ENCODE data around the gene GRIA3. TPM values are rescaled to one million over a fixed set of nuclear protein-coding genes. Genes with fewer than 3 reads are reported as not detected.
A peak's percentile ranks its signal among the peaks of the same experiment; 100 is the strongest.

Gene GRIA3
- total and polyA plus RNA-seq, 4 donors, result 0.05 to 2.0 (median 0.37) TPM

- H3K9ac ChIP-seq (ENCODE audit: insufficient read depth in 1 of 2, low read length in 2 of 2), result no peak overlapping the region
- no peak overlapping the region for H3K4me3 ChIP-seq
- ATAC-seq (ENCODE audit: insufficient read depth, low FRiP score), result no peak
- peaks cover 0 to 2% (median 0%) of the 10 kb centered on the region in 4 donors for H3K9me3 ChIP-seq (ENCODE audit: control insufficient read depth in 4 of 4, insufficient read depth in 3 of 4, low read length in 3 of 4)
- H3K27me3 ChIP-seq (ENCODE audit: control insufficient read depth in 3 of 3, insufficient read depth in 3 of 3, low read length in 2 of 3), result peaks cover 0 to 2% (median 0%) of the 10 kb centered on the region in 3 donors
- peaks cover 0 to 8% (median 0%) of the 10 kb centered on the region in 5 donors for H3K4me1 ChIP-seq (ENCODE audit: control insufficient read depth in 5 of 5, insufficient read depth in 5 of 5, low read length in 5 of 5)
- 76 to 81% methylated on average over 2 of the region's 2 CpGs for WGBS, 2 donors
- TF ChIP-seq, protein P1, sequence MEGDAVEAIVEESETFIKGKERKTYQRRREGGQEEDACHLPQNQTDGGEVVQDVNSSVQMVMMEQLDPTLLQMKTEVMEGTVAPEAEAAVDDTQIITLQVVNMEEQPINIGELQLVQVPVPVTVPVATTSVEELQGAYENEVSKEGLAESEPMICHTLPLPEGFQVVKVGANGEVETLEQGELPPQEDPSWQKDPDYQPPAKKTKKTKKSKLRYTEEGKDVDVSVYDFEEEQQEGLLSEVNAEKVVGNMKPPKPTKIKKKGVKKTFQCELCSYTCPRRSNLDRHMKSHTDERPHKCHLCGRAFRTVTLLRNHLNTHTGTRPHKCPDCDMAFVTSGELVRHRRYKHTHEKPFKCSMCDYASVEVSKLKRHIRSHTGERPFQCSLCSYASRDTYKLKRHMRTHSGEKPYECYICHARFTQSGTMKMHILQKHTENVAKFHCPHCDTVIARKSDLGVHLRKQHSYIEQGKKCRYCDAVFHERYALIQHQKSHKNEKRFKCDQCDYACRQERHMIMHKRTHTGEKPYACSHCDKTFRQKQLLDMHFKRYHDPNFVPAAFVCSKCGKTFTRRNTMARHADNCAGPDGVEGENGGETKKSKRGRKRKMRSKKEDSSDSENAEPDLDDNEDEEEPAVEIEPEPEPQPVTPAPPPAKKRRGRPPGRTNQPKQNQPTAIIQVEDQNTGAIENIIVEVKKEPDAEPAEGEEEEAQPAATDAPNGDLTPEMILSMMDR (IDR thresholded peaks at IDR 0.05; ENCODE audit: control extremely low read depth, extremely low read depth), result no peak
- no peak for DNase-seq
- H3K36me3 ChIP-seq (ENCODE audit: control insufficient read depth in 4 of 4, insufficient read depth in 4 of 4, low read length in 4 of 4), result no peaks in the 10 kb centered on the region
- no peak overlapping the region for H3K27ac ChIP-seq (ENCODE audit: low read depth in 1 of 2, low read length in 1 of 2)
Observed at GRCh38 chrX:123217728-123218127, 33.6 kb downstream of the GRIA3 start.

- Histone ChIP-seq H3K4me1 (ENCODE audit: control insufficient read depth in 5 of 5, insufficient read depth in 5 of 5, low read length in 5 of 5) (peaks cover 0 to 8% (median 0%) of the 10 kb centered on the region in 5 donors), H3K36me3 (ENCODE audit: control insufficient read depth in 4 of 4, insufficient read depth in 4 of 4, low read length in 4 of 4) (no peaks in the 10 kb centered on the region), H3K4me3 (no peak overlapping the region), H3K27me3 (ENCODE audit: control insufficient read depth in 3 of 3, insufficient read depth in 3 of 3, low read length in 2 of 3) (peaks cover 0 to 2% (median 0%) of the 10 kb centered on the region in 3 donors), H3K9ac (ENCODE audit: insufficient read depth in 1 of 2, low read length in 2 of 2) (no peak overlapping the region), H3K27ac (ENCODE audit: low read depth in 1 of 2, low read length in 1 of 2) (no peak overlapping the region), H3K9me3 (ENCODE audit: control insufficient read depth in 4 of 4, insufficient read depth in 3 of 4, low read length in 3 of 4) (peaks cover 0 to 2% (median 0%) of the 10 kb centered on the region in 4 donors)
- DNase-seq, result peak in 1 of 3 donors; percentile 8
- no peak for ATAC-seq (ENCODE audit: insufficient read depth, low FRiP score)
- TF ChIP-seq, protein P1 (IDR thresholded peaks at IDR 0.05; ENCODE audit: control extremely low read depth, extremely low read depth), result no peak
- WGBS, 2 donors, result 46 to 66% methylated on average over 3 of the region's 3 CpGs
Observed at GRCh38 chrX:123219916-123220315, 35.8 kb downstream of the GRIA3 start.

DNA sequence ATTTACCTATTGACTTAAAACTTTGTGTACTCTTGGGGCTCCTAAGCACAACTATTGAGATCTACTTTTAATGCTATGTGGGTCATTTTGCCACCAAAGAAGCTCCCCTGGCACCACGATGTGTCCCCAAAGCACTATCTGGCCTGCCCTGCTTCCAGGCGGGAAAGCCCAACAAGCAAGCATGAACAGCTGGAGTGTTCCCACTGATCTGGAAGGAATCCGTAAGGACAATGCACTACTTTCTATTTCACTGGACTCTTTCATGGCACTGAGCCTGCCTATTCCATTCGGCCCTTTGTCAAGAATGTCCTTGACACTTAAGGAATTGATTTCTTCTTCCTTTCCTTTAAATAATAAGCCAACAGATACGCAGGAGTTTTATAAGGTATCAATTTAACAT, 38.8 kb downstream of the GRIA3 start:
- no peak overlapping the region for H3K4me3 ChIP-seq
- H3K36me3 ChIP-seq (ENCODE audit: control insufficient read depth in 4 of 4, insufficient read depth in 4 of 4, low read length in 4 of 4), result no peaks in the 10 kb centered on the region
- H3K9ac ChIP-seq (ENCODE audit: insufficient read depth in 1 of 2, low read length in 2 of 2), result no peak overlapping the region
- no peak for ATAC-seq (ENCODE audit: insufficient read depth, low FRiP score)
- TF ChIP-seq, protein P1 (IDR thresholded peaks at IDR 0.05; ENCODE audit: control extremely low read depth, extremely low read depth), result no peak
- H3K27ac ChIP-seq (ENCODE audit: low read depth in 1 of 2, low read length in 1 of 2), result no peak overlapping the region
- H3K9me3 ChIP-seq (ENCODE audit: control insufficient read depth in 4 of 4, insufficient read depth in 3 of 4, low read length in 3 of 4), result peaks cover 0 to 2% (median 0%) of the 10 kb centered on the region in 4 donors
- H3K4me1 ChIP-seq (ENCODE audit: control insufficient read depth in 5 of 5, insufficient read depth in 5 of 5, low read length in 5 of 5), result peaks cover 0 to 3% (median 0%) of the 10 kb centered on the region in 5 donors
- 63 to 85% methylated on average over 5 of the region's 5 CpGs for WGBS, 2 donors
- no peak for DNase-seq
- no peaks in the 10 kb centered on the region for H3K27me3 ChIP-seq (ENCODE audit: control insufficient read depth in 3 of 3, insufficient read depth in 3 of 3, low read length in 2 of 3)

DNA sequence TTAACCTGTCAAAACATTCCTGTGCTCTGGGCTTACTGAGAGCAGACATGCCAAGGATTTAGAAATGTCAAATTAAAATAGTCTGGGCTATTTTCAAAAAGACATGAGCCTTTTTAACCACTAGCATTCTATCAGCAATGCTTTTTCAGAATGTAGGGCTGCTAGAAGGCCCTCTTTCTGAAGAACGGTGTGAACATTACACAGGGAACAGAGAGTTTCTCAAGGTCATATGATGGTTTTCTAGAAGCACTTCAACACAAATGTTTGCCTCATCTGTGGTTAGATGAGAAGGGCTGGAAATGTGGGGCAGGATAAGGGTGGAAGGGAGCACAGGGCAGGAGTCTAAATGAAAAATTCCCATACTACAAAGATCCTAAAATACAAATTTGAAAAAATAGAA, 39.3 kb downstream of the GRIA3 start:
- Histone ChIP-seq H3K4me3 (no peak overlapping the region), H3K9ac (ENCODE audit: insufficient read depth in 1 of 2, low read length in 2 of 2) (no peak overlapping the region), H3K27ac (ENCODE audit: low read depth in 1 of 2, low read length in 1 of 2) (no peak overlapping the region), H3K27me3 (ENCODE audit: control insufficient read depth in 3 of 3, insufficient read depth in 3 of 3, low read length in 2 of 3) (no peaks in the 10 kb centered on the region), H3K4me1 (ENCODE audit: control insufficient read depth in 5 of 5, insufficient read depth in 5 of 5, low read length in 5 of 5) (peaks cover 0 to 3% (median 0%) of the 10 kb centered on the region in 5 donors), H3K36me3 (ENCODE audit: control insufficient read depth in 4 of 4, insufficient read depth in 4 of 4, low read length in 4 of 4) (no peaks in the 10 kb centered on the region), H3K9me3 (ENCODE audit: control insufficient read depth in 4 of 4, insufficient read depth in 3 of 4, low read length in 3 of 4) (peaks cover 0 to 2% (median 0%) of the 10 kb centered on the region in 4 donors)
- 81 to 100% methylated on average over 1 of the region's 1 CpG for WGBS, 2 donors
- ATAC-seq (ENCODE audit: insufficient read depth, low FRiP score) (no peak), DNase-seq (no peak)
- TF ChIP-seq, protein P1 (IDR thresholded peaks at IDR 0.05; ENCODE audit: control extremely low read depth, extremely low read depth), result no peak
